Prostate gland (tissue), 2 donors: Measurements from ENCODE around the gene WNK1.

ENCODE experiments used
- POLR2A ChIP-seq: fragments of 450-650 bp; IDR thresholded peaks from one replicate; pipeline ENCODE4 v1.6.1; 2016; ENCODE audit warnings: antibody characterized with exemption, mild to moderate bottlenecking
- TF ChIP-seq, protein P1 (sequence below), 4 experiments: fragments of 200-600 bp in 2 of 4; fragments of 450-650 bp in 2 of 4; sonication (generic) in 2 of 4; IDR thresholded peaks; 1 replicate in 3 of 4; 2 replicates in 1 of 4; pipeline ENCODE4 v1.5.1; 2016 to 2019; ENCODE audit warnings: antibody characterized with exemption in 4 of 4, mild to moderate bottlenecking in 2 of 4, moderate library complexity in 2 of 4

- TF ChIP-seq, protein P1, sequence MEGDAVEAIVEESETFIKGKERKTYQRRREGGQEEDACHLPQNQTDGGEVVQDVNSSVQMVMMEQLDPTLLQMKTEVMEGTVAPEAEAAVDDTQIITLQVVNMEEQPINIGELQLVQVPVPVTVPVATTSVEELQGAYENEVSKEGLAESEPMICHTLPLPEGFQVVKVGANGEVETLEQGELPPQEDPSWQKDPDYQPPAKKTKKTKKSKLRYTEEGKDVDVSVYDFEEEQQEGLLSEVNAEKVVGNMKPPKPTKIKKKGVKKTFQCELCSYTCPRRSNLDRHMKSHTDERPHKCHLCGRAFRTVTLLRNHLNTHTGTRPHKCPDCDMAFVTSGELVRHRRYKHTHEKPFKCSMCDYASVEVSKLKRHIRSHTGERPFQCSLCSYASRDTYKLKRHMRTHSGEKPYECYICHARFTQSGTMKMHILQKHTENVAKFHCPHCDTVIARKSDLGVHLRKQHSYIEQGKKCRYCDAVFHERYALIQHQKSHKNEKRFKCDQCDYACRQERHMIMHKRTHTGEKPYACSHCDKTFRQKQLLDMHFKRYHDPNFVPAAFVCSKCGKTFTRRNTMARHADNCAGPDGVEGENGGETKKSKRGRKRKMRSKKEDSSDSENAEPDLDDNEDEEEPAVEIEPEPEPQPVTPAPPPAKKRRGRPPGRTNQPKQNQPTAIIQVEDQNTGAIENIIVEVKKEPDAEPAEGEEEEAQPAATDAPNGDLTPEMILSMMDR (IDR thresholded peaks at IDR 0.05), result no peak
- no peak for TF ChIP-seq POLR2A
Measured at GRCh38 chr12:851913-852312, 99.5 kb downstream of the WNK1 start.
